ENCODE measurements around the gene RPL39L. TPM values are rescaled to one million over a fixed set of nuclear protein-coding genes. Genes with fewer than 3 reads are reported as not detected.

RPL39L gene
- total and polyA plus RNA-seq, 2 of the 4 experiments (the other 2 are of a cell fraction) = 18.1 to 34.6 TPM

DNA sequence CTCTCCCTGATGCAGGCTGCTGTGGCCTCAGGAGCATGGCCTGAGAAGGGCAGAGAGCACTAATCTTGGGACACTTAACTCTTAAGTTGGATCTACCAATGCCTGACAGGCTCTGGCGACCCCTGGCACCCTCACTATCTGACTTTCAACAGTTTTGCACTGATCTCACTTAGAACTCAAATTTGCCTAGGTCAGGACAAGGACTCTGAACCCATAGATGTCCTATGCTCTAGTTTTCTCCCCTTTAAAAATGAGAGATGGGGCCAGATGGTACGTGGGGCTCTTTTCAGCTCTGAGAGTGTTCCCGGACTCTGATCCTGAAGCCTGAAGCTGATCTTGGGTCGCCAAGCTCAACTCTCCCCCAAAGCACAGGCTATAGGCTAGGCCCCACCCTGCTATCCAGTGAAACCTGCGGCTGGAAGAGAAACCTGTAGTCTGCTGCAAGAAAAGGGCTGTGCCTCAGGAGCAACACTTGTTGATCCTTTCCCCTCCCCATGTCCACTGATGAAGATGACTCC is 65.7 kb downstream of the RPL39L start:
- no peak for DNase-seq
- Histone ChIP-seq H3K4me3 (ENCODE audit: insufficient read depth, low read depth, low read length) (no peak overlapping the region), H4K5ac (ENCODE audit: low read depth, low read length) (no peak overlapping the region), H2BK5ac (ENCODE audit: low read depth, low read length, poor library complexity, severe bottlenecking) (no peak overlapping the region), H4K91ac (ENCODE audit: insufficient read depth, low read depth, low read length) (no peak overlapping the region), H3K23ac (ENCODE audit: low read depth, low read length) (no peak overlapping the region), H3K27me3 (ENCODE audit: control insufficient read depth, insufficient read depth, low read length) (no peaks in the 10 kb centered on the region), H3K4me2 (ENCODE audit: low read depth, low read length) (no peak overlapping the region), H3K14ac (replicated peaks; ENCODE audit: low read depth, low read length) (no peak overlapping the region), H3K56ac (ENCODE audit: extremely low read depth, insufficient read depth, low read length) (no peak overlapping the region), H3K79me1 (ENCODE audit: low read depth in 1 of 2, low read length in 2 of 2) (no peaks in the 10 kb centered on the region), H3K4ac (ENCODE audit: low read depth, low read length) (no peak overlapping the region), H2BK15ac (ENCODE audit: low read depth, low read length) (no peak overlapping the region), H3K36me3 (ENCODE audit: control insufficient read depth, insufficient read depth, low read length) (no peaks in the 10 kb centered on the region; the same call in 1 of the 2 replicates), H3K9ac (ENCODE audit: low read depth, low read length) (no peak overlapping the region), H3K4me1 (ENCODE audit: control insufficient read depth, insufficient read depth, low read length) (no peaks in the 10 kb centered on the region), H3K9me1 (ENCODE audit: insufficient read depth, low read length) (peaks cover 3% of the 10 kb centered on the region; the same call in 1 of the 2 replicates), H2AK9ac (replicated peaks; ENCODE audit: low read depth, low read length, poor library complexity) (no peak overlapping the region), H4K20me1 (ENCODE audit: insufficient read depth, low read length) (no peaks in the 10 kb centered on the region), H3K9me3 (ENCODE audit: control insufficient read depth, insufficient read depth, low read length) (peaks cover 3% of the 10 kb centered on the region; the same call in 1 of the 2 replicates), H4K8ac (ENCODE audit: low read depth in 2 of 2, low read length in 2 of 2) (no peak overlapping the region), H2AFZ (replicated peaks; ENCODE audit: low read length, poor library complexity) (no peak overlapping the region), H2AK5ac (ENCODE audit: low read depth, low read length) (no peak overlapping the region), H2BK20ac (ENCODE audit: low read depth, low read length) (no peak overlapping the region), H3K18ac (ENCODE audit: low read depth, low read length) (no peak overlapping the region), H2BK120ac (ENCODE audit: low read depth, low read length) (no peak overlapping the region), H3K27ac (ENCODE audit: insufficient read depth, low read length) (no peak overlapping the region)
- in situ Hi-C loops (cut with MboI; ENCODE audit: low sequenced_read_pairs) (no loop called here), dilution Hi-C loops (cut with HindIII; ENCODE audit: low sequenced_read_pairs, unreplicated experiment) (no loop called here), intact Hi-C loops (cut with micrococcal nuclease) (no loop called here)
- no TSS peak for BruUV-seq (replicated peaks)
- WGBS, 2 experiments (ENCODE audit: extremely low coverage in 2 of 2, insufficient read length in 1 of 2) = 60% methylated on average over 1 of the region's 5 CpGs; no CpG with 5 or more reads in 1 of the 2 experiments
- ChIA-PET CTCF (no interaction called here), POLR2A (ENCODE audit: unreplicated experiment) (no interaction called here)
- ATAC-seq (ENCODE audit: low read depth) = no peak
- TF ChIP-seq, protein P1, sequence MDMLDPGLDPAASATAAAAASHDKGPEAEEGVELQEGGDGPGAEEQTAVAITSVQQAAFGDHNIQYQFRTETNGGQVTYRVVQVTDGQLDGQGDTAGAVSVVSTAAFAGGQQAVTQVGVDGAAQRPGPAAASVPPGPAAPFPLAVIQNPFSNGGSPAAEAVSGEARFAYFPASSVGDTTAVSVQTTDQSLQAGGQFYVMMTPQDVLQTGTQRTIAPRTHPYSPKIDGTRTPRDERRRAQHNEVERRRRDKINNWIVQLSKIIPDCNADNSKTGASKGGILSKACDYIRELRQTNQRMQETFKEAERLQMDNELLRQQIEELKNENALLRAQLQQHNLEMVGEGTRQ (IDR thresholded peaks at IDR 0.05; ENCODE audit: low read depth, low read length) = no peak

Data from IMR-90 (cell line).